ENCODE results near the gene GPR17. TPM values are rescaled to one million over a fixed set of nuclear protein-coding genes. Genes with fewer than 3 reads are reported as not detected.

GPR17 gene
- total RNA-seq, 1 experiment from 2014 or later: not detected

DNA sequence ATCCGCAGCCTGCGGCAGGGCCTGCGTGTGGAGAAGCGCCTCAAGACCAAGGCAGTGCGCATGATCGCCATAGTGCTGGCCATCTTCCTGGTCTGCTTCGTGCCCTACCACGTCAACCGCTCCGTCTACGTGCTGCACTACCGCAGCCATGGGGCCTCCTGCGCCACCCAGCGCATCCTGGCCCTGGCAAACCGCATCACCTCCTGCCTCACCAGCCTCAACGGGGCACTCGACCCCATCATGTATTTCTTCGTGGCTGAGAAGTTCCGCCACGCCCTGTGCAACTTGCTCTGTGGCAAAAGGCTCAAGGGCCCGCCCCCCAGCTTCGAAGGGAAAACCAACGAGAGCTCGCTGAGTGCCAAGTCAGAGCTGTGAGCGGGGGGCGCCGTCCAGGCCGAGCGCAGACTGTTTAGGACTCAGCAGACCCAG lies 5.4 kb downstream of the GPR17 start:
- TF ChIP-seq, protein P1, sequence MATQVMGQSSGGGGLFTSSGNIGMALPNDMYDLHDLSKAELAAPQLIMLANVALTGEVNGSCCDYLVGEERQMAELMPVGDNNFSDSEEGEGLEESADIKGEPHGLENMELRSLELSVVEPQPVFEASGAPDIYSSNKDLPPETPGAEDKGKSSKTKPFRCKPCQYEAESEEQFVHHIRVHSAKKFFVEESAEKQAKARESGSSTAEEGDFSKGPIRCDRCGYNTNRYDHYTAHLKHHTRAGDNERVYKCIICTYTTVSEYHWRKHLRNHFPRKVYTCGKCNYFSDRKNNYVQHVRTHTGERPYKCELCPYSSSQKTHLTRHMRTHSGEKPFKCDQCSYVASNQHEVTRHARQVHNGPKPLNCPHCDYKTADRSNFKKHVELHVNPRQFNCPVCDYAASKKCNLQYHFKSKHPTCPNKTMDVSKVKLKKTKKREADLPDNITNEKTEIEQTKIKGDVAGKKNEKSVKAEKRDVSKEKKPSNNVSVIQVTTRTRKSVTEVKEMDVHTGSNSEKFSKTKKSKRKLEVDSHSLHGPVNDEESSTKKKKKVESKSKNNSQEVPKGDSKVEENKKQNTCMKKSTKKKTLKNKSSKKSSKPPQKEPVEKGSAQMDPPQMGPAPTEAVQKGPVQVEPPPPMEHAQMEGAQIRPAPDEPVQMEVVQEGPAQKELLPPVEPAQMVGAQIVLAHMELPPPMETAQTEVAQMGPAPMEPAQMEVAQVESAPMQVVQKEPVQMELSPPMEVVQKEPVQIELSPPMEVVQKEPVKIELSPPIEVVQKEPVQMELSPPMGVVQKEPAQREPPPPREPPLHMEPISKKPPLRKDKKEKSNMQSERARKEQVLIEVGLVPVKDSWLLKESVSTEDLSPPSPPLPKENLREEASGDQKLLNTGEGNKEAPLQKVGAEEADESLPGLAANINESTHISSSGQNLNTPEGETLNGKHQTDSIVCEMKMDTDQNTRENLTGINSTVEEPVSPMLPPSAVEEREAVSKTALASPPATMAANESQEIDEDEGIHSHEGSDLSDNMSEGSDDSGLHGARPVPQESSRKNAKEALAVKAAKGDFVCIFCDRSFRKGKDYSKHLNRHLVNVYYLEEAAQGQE (IDR thresholded peaks at IDR 0.05; ENCODE audit: insufficient read depth in 1 of 2, low read depth in 2 of 2, low read length in 1 of 2): no peak
- no peak for TF ChIP-seq CTCF (IDR thresholded peaks at IDR 0.05)
- TF ChIP-seq TCF7L2 (IDR thresholded peaks at IDR 0.05; ENCODE audit: low read depth, low read length): no peak
- no peak for TF ChIP-seq SIN3A (IDR thresholded peaks at IDR 0.05; ENCODE audit: borderline replicate concordance, insufficient read depth, low read depth, low read length)
- TF ChIP-seq POLR2AphosphoS5 (IDR thresholded peaks at IDR 0.05; ENCODE audit: low read depth, low read length): no peak
- Histone ChIP-seq H3K27ac (ENCODE audit: low read length) (no peak overlapping the region), H3K9me3 (ENCODE audit: control insufficient read depth, insufficient read depth, low read depth, low read length) (no peaks in the 10 kb centered on the region), H3K4me3 (ENCODE audit: low read depth in 2 of 2, low read length in 2 of 2) (no peak overlapping the region), H3K27me3 (ENCODE audit: control insufficient read depth, insufficient read depth, low read length) (no peaks in the 10 kb centered on the region), H3K4me1 (ENCODE audit: control insufficient read depth, insufficient read depth, low read length) (peaks cover 6% of the 10 kb centered on the region; the same call in 1 of the 2 replicates), H3K36me3 (ENCODE audit: control insufficient read depth, insufficient read depth, low read length) (no peaks in the 10 kb centered on the region)
- intact Hi-C loops (cut with micrococcal nuclease; ENCODE audit: unreplicated experiment) (no loop called here), in situ Hi-C loops (cut with HindIII; ENCODE audit: low pct_unique_long_range_greater_than_20kb, low sequenced_read_pairs) (no loop called here)
- POLR2A ChIA-PET: no interaction called here
- no TSS peak for BruUV-seq (replicated peaks)
- DNase-seq (ENCODE audit: low read depth, low spot score) (no peak), ATAC-seq (no peak)
- CTCF ChIA-PET: no interaction called here

GRCh38 chr2:127651971-127652550 lies 6.1 kb downstream of the GPR17 start:
- intact Hi-C loops (cut with micrococcal nuclease; ENCODE audit: unreplicated experiment): no loop called here
- H3K4me3 ChIP-seq (ENCODE audit: low read depth in 2 of 2, low read length in 2 of 2): no peak overlapping the region
- POLR2A ChIA-PET: no interaction called here
- in situ Hi-C loops (cut with HindIII; ENCODE audit: low pct_unique_long_range_greater_than_20kb, low sequenced_read_pairs): no loop called here
- no peaks in the 10 kb centered on the region for H3K27me3 ChIP-seq (ENCODE audit: control insufficient read depth, insufficient read depth, low read length)
- TF ChIP-seq, protein P1 (IDR thresholded peaks at IDR 0.05; ENCODE audit: insufficient read depth in 1 of 2, low read depth in 2 of 2, low read length in 1 of 2): no peak
- no peaks in the 10 kb centered on the region for H3K9me3 ChIP-seq (ENCODE audit: control insufficient read depth, insufficient read depth, low read depth, low read length)
- CTCF ChIA-PET: interaction anchor here (2.8 kb wide), 1 partner anchor 61 kb away, joined by 13 read pairs; no protein-coding TSS in a partner anchor
- BruUV-seq (replicated peaks): no TSS peak
- ATAC-seq (no peak), DNase-seq (ENCODE audit: low read depth, low spot score) (no peak)
- peaks cover 5% of the 10 kb centered on the region; the same call in 1 of the 2 replicates for H3K4me1 ChIP-seq (ENCODE audit: control insufficient read depth, insufficient read depth, low read length)
- no peak overlapping the region for H3K27ac ChIP-seq (ENCODE audit: low read length)
- H3K36me3 ChIP-seq (ENCODE audit: control insufficient read depth, insufficient read depth, low read length): no peaks in the 10 kb centered on the region
